BJ (cell line): ENCODE data around the gene DCAF5. TPM values are rescaled to one million over a fixed set of nuclear protein-coding genes. Genes with fewer than 3 reads are reported as not detected.

Source experiments
- CTCF ChIA-PET: fragments of 350-600 bp; formaldehyde crosslinking; extraction: SDS; loops from one replicate; lab custom pipeline; 2021; ENCODE audit warnings: antibody characterized with exemption, inconsistent platforms; lab: Yijun Ruan, JAX
- POLR2A ChIA-PET: fragments of 300-600 bp; sonication (Branson Sonifier 250); formaldehyde crosslinking; extraction: SDS; loops from one replicate; lab custom pipeline; 2021; ENCODE audit warnings: antibody characterized with exemption; lab: Charles Lee
- DNase-seq: peaks from one replicate; pipeline ENCODE4 v3.0.0-alpha.2; 2011; ENCODE audit warnings: low read depth
- H3K27me3 ChIP-seq: 2 replicates; pipeline ENCODE4 v1.6.0; 2011; ENCODE audit warnings: low read length; ENCODE audit not compliant: control insufficient read depth, insufficient read depth
- H3K36me3 ChIP-seq: 2 replicates; pipeline ENCODE4 v1.5.1; 2011; ENCODE audit warnings: low read length; ENCODE audit not compliant: control insufficient read depth, insufficient read depth
- H3K4me3 ChIP-seq: 2 replicates; pipeline ENCODE4 v1.5.1; 2011; ENCODE audit warnings: low read depth, mild to moderate bottlenecking, control low read depth, low read length
- CTCF ChIP-seq: IDR thresholded peaks from 2 replicates; pipeline ENCODE4 v1.5.1; 2011; ENCODE audit warnings: low read depth, mild to moderate bottlenecking, control low read depth, inconsistent platforms, low read length, moderate library complexity; ENCODE audit not compliant: insufficient read depth
- polyA plus RNA-seq: library from polyadenylated mRNA; depleted of rRNA; stranded (reverse); fragments of >200 nt; gene quantifications from 2 replicates; pipeline ENCODE4 v1.2.3, GENCODE V29; 2011

The DCAF5 gene
- polyA plus RNA-seq, 1 experiment, result 42.0 TPM

GRCh38 chr14:69101331-69101826 is 51.5 kb downstream of the DCAF5 start:
- Histone ChIP-seq H3K27me3 (no peaks in the 10 kb centered on the region), H3K4me3 (no peak overlapping the region), H3K36me3 (no peaks in the 10 kb centered on the region; the same call in 1 of the 2 replicates)
- POLR2A ChIA-PET, result interaction anchor here (0.6 kb wide), 1 partner anchor 31 kb away, joined by 3 read pairs; no protein-coding TSS in a partner anchor
- CTCF ChIA-PET, result interaction anchor here (0.7 to 9.3 kb wide), 7 partner anchors 11 to 236 kb away, joined by 3 to 136 read pairs (median 3); no protein-coding TSS in a partner anchor
- peak; percentile 75 for TF ChIP-seq CTCF
- peak; percentile 60 for DNase-seq

- Histone ChIP-seq H3K36me3 (no peaks in the 10 kb centered on the region; the same call in 1 of the 2 replicates), H3K27me3 (no peaks in the 10 kb centered on the region), H3K4me3 (no peak overlapping the region)
- TF ChIP-seq CTCF, result no peak
- ChIA-PET CTCF (interaction anchor here (0.6 to 3.9 kb wide), 3 partner anchors 135 to 235 kb away, joined by 3 to 19 read pairs (median 8); no protein-coding TSS in a partner anchor), POLR2A (no interaction called here)
- no peak for DNase-seq
Observed at GRCh38 chr14:69097974-69098373, 54.9 kb downstream of the DCAF5 start.

- TF ChIP-seq CTCF, result no peak
- DNase-seq, result no peak
- ChIA-PET POLR2A (no interaction called here), CTCF (interaction anchor here (1.2 to 3.9 kb wide), 2 partner anchors 10 to 187 kb away, joined by 4 to 19 read pairs; no protein-coding TSS in a partner anchor)
- no peak overlapping the region for H3K4me3 ChIP-seq
- no peaks in the 10 kb centered on the region for H3K27me3 ChIP-seq
- H3K36me3 ChIP-seq, result no peaks in the 10 kb centered on the region; the same call in 1 of the 2 replicates
Observed at GRCh38 chr14:69096781-69097475, 56.0 kb downstream of the DCAF5 start.

GRCh38 chr14:69096246-69096645 is 56.7 kb downstream of the DCAF5 start:
- DNase-seq, result no peak
- ChIA-PET POLR2A (no interaction called here), CTCF (no interaction called here)
- H3K36me3 ChIP-seq, result no peaks in the 10 kb centered on the region; the same call in 1 of the 2 replicates
- no peak overlapping the region for H3K4me3 ChIP-seq
- TF ChIP-seq CTCF, result no peak
- no peaks in the 10 kb centered on the region for H3K27me3 ChIP-seq

- peaks cover 2% of the 10 kb centered on the region; the same call in 1 of the 2 replicates for H3K36me3 ChIP-seq
- ChIA-PET CTCF (interaction anchor here (1.0 to 2.7 kb wide), 3 partner anchors 10 to 183 kb away, joined by 3 to 8 read pairs (median 4); no protein-coding TSS in a partner anchor), POLR2A (no interaction called here)
- no peak for DNase-seq
- H3K27me3 ChIP-seq, result no peaks in the 10 kb centered on the region
- no peak overlapping the region for H3K4me3 ChIP-seq
- no peak for TF ChIP-seq CTCF
Observed at GRCh38 chr14:69094481-69094880, 58.4 kb downstream of the DCAF5 start.
